IPS-18a (cell line): ENCODE data around the gene ARHGAP6.
A peak's percentile ranks its signal among the peaks of the same experiment; 100 is the strongest.

Experiments used
- H3K27ac ChIP-seq: one replicate; pipeline ENCODE4 v1.5.1; 2013; ENCODE audit warnings: low read length
- H3K27me3 ChIP-seq: one replicate; pipeline ENCODE4 v1.6.1; 2013; ENCODE audit warnings: mild to moderate bottlenecking, low read length; ENCODE audit not compliant: control insufficient read depth, insufficient read depth
- H3K36me3 ChIP-seq: one replicate; pipeline ENCODE4 v1.6.1; 2013; ENCODE audit warnings: low read depth, low read length; ENCODE audit not compliant: control insufficient read depth
- H3K4me1 ChIP-seq: one replicate; pipeline ENCODE4 v1.6.1; 2013; ENCODE audit warnings: low read depth, low read length; ENCODE audit not compliant: control insufficient read depth
- H3K4me3 ChIP-seq: one replicate; pipeline ENCODE4 v1.5.1; 2013; ENCODE audit warnings: low read length
- H3K9ac ChIP-seq: one replicate; pipeline ENCODE4 v1.6.1; 2013; ENCODE audit warnings: mild to moderate bottlenecking, low read length, moderate library complexity
- H3K9me3 ChIP-seq: one replicate; pipeline ENCODE4 v1.6.1; 2013; ENCODE audit warnings: low read depth, low read length; ENCODE audit not compliant: control insufficient read depth

ARHGAP6 gene

DNA sequence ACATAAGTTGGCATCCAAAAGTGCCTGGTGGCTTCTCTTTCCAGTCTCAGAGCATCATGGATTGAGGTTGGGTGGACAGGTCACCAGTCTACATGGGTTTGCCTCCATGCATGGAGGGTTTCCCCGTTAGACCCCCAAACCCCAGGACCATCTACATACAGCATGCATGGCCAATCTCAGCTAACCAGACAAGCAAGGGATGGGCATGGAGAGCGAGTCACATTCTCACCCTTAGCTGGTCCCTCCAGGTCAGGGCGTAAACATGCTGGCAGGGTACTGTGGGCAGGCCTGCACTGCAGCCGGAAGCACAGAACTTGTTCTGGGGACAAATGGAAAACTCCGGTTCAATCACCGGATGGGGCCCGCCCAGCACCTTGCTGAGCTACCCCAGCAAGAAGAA, 517.3 kb downstream of the ARHGAP6 start:
- H3K4me3 ChIP-seq = no peak overlapping the region
- no peak overlapping the region for H3K9ac ChIP-seq
- peaks cover 12% of the 10 kb centered on the region for H3K4me1 ChIP-seq
- H3K27me3 ChIP-seq = no peaks in the 10 kb centered on the region
- H3K9me3 ChIP-seq = no peaks in the 10 kb centered on the region
- H3K27ac ChIP-seq = no peak overlapping the region
- H3K36me3 ChIP-seq = no peaks in the 10 kb centered on the region

DNA sequence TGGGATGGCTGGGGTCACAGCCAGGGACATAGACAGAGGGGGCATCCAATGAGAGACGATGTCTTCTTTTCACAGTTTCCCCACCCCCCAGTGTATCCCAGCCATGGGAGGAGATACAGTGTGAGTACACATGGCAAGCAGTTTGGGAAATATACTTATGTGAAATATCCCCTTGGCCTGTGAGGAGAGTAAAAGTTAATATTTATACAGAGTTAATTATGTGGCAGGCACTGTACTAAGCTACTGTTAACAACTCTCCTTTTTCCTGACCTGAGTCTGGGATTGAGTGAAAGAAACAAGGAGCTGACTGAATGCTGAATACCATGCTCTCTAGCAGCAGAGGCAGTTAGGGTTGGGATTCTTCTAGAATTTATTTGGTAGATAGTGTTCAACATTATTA, 519.3 kb downstream of the ARHGAP6 start:
- no peak overlapping the region for H3K4me3 ChIP-seq
- H3K9ac ChIP-seq = no peak overlapping the region
- no peaks in the 10 kb centered on the region for H3K27me3 ChIP-seq
- H3K4me1 ChIP-seq = peaks cover 10% of the 10 kb centered on the region
- H3K36me3 ChIP-seq = no peaks in the 10 kb centered on the region
- no peaks in the 10 kb centered on the region for H3K9me3 ChIP-seq
- no peak overlapping the region for H3K27ac ChIP-seq

DNA sequence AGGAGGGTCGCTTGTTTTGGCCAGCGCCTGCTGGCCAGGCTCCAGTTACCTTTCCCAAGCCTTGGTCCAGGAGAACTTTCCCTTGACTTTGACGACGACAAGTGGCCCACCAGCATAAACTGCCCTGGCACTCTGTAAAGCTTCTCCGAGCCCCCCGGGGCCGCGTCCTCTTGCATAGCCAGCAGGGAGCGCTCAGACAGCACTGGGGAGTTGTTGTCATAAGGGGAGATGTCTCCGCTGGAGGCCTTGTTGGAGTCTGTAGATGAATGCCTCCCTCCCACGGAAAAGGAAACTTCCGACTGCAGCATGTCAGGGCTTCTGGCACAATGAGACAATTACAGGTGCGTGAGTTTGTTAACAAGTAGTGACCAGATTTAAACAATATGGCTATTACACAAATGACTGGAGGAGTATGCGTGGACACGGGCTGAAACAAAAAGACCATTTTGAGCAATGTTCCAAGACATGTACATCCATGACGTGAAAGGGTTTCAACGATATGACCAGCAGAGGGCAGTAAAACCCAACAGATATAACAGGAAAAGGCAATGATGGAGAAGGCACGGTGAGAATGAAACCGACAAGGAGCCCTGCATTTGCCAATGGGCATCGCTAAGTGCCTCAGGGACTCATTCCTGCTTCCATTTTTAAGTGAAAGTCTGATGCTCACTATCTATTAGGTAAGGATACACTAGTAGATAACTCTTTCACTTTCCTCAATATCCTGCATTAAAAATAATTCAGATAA, 521.6 kb downstream of the ARHGAP6 start:
- H3K4me1 ChIP-seq = no peaks in the 10 kb centered on the region
- no peak overlapping the region for H3K27ac ChIP-seq
- no peaks in the 10 kb centered on the region for H3K36me3 ChIP-seq
- H3K4me3 ChIP-seq = peak overlapping the region; percentile 20
- no peaks in the 10 kb centered on the region for H3K27me3 ChIP-seq
- no peak overlapping the region for H3K9ac ChIP-seq
- H3K9me3 ChIP-seq = no peaks in the 10 kb centered on the region

DNA sequence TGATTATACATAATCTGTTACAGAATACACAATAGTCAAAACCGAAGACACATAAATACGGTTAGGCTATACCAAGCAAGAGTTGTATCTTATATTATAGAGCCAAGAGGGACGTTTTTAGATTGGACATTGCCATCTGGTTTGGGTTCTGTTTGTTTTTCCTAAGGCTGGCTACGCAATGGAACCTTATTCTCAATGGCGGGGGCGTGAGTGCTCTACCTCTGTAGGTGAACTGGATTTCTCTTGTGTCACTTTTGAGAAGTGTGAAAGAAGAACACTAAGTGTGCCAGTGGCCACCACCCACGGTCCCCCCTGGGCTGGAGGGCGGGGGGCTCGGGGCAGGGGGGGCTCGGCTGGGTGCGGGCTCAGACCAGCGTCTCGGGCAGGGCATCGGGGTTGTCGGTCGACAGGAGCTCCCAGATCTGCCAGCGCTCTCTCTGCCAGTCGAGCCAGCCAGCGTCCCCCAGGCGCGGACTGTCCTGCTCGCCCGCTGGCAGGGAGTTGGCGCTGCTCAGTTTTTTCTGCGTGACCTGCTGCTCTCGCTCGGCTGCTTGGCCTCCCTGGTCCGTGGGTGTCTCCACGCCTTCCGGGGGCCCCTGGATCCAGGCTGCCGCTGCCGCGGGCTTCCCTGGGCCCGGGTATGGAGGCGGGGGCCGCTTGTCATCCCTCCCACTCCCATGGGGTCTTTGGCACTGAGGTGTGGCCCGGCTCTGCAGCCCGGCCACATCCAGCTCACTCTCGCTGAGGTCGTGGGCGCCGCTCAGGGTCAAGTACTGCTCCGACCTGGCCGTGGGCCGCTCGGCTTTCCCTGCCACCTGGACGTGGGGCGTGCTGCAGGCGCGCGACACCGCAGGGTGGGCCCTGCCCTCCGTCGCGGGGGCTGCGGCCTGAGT, 527.0 kb downstream of the ARHGAP6 start:
- Histone ChIP-seq H3K4me3 (no peak overlapping the region), H3K9ac (no peak overlapping the region), H3K36me3 (no peaks in the 10 kb centered on the region), H3K9me3 (no peaks in the 10 kb centered on the region), H3K27me3 (no peaks in the 10 kb centered on the region), H3K4me1 (no peaks in the 10 kb centered on the region), H3K27ac (no peak overlapping the region)

DNA sequence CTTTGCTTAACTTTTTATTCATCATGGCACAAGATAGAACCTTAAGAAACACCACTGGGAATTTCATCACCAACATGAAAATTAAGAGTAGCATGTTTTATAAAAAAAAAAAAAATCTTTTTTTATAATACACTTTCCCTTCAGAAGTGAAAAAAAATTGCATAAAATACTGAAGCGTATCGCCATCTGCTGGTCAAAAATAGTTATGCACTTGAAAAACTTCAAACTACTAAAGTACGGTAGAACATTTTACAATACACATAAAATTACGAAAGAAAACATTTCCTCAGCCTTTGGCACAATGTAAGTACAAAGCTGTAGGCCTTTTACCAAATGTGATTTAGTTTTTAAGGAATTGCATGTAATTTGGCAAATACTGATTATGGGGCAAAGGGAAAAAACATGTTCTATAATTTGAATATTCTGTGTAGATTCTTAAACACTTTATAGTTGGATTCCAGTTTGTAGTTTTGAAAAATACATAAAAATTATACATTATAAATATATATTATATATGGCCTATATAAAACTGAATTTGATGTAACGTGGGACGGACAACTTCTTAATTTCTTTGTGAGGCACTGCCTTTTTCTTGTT, 528.1 kb downstream of the ARHGAP6 start:
- Histone ChIP-seq H3K9ac (no peak overlapping the region), H3K36me3 (no peaks in the 10 kb centered on the region), H3K4me3 (no peak overlapping the region), H3K9me3 (no peaks in the 10 kb centered on the region), H3K27me3 (no peaks in the 10 kb centered on the region), H3K27ac (no peak overlapping the region), H3K4me1 (no peaks in the 10 kb centered on the region)

DNA sequence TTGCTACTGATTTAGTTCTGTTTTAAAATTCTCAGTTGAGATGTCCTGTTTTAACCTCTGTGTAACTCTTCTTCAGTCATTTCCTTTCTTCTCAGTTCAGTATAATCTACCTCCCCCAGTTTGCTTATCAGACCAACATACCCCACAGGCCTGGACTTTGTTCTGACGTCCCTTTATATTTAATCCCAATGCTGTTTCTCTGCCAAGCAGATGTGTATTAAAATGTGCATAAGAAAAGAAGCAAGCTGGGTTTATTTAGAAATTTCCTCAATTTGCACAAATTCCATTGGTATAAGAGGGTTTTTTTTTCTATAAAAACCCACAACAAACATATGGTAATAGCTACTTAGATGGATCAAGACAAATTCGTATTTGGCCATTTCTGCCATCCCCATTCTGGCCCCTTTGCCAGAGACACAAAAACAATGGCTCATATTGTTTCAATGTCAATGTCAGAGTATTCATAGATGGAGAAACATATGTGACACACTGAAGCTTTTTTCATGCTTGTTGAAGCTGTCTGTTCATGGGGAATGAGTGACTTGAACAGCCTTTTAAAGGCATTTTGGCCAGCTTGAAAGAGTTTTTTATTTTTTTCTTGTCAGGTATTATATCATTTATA, 530.0 kb downstream of the ARHGAP6 start:
- H3K4me3 ChIP-seq = no peak overlapping the region
- H3K27ac ChIP-seq = no peak overlapping the region
- no peak overlapping the region for H3K9ac ChIP-seq
- no peaks in the 10 kb centered on the region for H3K9me3 ChIP-seq
- H3K36me3 ChIP-seq = no peaks in the 10 kb centered on the region
- H3K4me1 ChIP-seq = no peaks in the 10 kb centered on the region
- no peaks in the 10 kb centered on the region for H3K27me3 ChIP-seq

DNA sequence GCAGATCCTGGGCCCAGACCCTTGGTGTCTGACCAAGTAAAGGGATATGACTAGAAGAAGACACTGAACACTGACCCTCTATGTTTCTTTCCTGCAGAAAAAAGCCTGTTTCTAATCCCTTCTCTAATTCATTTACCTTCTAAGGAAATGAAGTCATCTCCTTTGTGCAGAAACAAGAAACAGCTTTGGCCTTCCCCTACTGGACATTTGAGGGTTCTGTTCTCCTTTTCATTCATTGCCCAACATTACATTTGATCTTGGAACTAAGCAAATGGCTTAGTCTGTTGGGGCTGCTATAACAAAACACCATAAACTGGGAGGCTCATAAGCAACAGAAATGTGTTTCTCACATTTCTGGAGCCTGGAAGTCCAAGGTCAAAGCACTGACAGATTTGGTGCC, 534.6 kb downstream of the ARHGAP6 start:
- H3K9me3 ChIP-seq = no peaks in the 10 kb centered on the region
- no peaks in the 10 kb centered on the region for H3K27me3 ChIP-seq
- H3K4me3 ChIP-seq = no peak overlapping the region
- no peak overlapping the region for H3K9ac ChIP-seq
- no peaks in the 10 kb centered on the region for H3K4me1 ChIP-seq
- no peaks in the 10 kb centered on the region for H3K36me3 ChIP-seq
- no peak overlapping the region for H3K27ac ChIP-seq

DNA sequence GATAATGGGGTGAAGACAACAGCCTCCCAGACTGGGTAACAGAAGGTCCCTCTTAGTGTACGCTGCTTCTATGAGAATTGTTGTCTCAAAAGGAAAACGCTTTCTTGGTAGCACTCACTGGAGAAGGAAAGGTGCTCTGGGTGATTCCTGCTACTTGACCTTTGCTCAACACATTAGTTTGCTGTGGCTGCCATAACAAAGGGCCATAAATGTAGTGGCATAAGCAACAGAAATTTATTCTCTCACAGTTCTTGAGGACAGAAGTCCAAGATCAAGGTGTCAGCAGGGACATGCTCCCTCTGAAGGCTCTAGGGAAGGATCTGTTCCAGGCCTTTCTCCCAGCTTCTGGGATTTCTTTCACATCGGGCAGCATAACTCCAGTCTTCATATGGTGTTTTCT, 535.6 kb downstream of the ARHGAP6 start:
- H3K27me3 ChIP-seq = no peaks in the 10 kb centered on the region
- H3K4me1 ChIP-seq = no peaks in the 10 kb centered on the region
- no peak overlapping the region for H3K4me3 ChIP-seq
- no peaks in the 10 kb centered on the region for H3K9me3 ChIP-seq
- H3K9ac ChIP-seq = no peak overlapping the region
- H3K36me3 ChIP-seq = no peaks in the 10 kb centered on the region
- no peak overlapping the region for H3K27ac ChIP-seq

DNA sequence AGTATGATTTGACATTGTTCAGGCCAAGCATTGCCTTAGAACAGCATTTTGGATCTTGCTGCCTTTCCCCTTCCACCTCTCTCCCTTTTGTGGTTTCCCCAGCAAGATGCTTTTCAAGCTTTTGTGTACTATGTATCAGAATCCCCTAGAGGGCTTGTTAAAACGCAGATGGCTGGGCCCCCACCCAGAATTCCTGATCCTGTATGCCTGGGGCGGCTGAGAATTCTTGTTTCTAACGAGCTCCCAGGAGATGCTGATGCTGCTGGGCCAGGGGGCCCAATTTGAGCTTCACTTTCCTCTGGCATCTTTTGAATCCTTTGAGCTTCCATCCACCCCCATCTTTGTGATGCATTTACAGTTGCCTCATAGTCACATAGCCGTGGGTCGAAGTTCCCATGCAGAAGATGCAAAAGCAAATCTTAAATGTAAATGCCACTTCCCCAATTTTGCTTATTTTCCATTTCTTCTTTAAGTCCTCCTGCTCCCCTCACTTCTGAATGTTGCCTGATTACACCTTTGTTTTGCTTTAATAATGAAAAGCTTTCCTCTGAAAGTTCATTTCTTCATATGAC, 536.1 kb downstream of the ARHGAP6 start:
- Histone ChIP-seq H3K4me3 (no peak overlapping the region), H3K4me1 (no peaks in the 10 kb centered on the region), H3K27me3 (no peaks in the 10 kb centered on the region), H3K9ac (no peak overlapping the region), H3K27ac (no peak overlapping the region), H3K9me3 (no peaks in the 10 kb centered on the region), H3K36me3 (no peaks in the 10 kb centered on the region)

DNA sequence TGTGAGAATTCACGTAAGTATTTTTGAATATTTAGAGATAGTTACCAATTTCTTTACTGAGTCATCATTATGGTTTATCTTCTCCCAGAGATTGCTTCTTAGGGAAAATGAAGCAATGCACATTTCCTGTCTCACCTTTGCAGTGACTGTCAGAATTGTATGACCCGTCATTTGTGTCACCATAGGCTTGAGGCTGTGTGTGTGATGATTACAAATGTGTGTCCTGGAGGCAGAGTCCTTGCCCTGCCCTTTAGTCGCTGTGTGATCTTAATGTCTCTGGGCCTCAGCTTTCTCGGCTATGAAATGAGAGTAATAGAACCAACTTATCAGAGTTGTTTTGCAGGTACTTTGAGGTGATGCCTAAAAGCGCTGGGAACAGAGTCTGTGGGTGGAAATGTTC, 540.7 kb downstream of the ARHGAP6 start:
- Histone ChIP-seq H3K27ac (no peak overlapping the region), H3K36me3 (peaks cover 31% of the 10 kb centered on the region), H3K9ac (no peak overlapping the region), H3K4me1 (no peaks in the 10 kb centered on the region), H3K9me3 (no peaks in the 10 kb centered on the region), H3K4me3 (no peak overlapping the region), H3K27me3 (no peaks in the 10 kb centered on the region)

DNA sequence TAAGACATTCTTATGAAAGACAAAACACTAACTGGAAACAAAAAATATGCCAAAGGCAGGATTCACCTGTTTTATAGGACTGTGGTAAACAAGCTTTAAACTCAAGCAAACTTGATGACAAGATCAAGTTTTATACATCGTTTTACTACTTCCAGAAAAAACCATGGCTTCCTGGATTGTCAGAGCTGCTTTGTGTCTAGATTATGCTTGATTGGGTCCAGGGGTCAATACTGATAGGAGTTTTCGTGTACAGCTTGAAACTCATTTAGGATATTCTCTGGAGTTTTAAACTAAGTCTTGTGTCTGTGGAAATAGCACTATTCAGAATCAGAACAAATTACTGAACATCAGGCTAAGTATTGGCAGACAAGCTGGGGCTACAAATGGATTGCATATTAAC, 541.6 kb downstream of the ARHGAP6 start:
- no peak overlapping the region for H3K27ac ChIP-seq
- H3K4me3 ChIP-seq = no peak overlapping the region
- H3K4me1 ChIP-seq = no peaks in the 10 kb centered on the region
- peaks cover 41% of the 10 kb centered on the region for H3K36me3 ChIP-seq
- no peak overlapping the region for H3K9ac ChIP-seq
- H3K9me3 ChIP-seq = no peaks in the 10 kb centered on the region
- no peaks in the 10 kb centered on the region for H3K27me3 ChIP-seq
